GM18505 (cell line): Measurements from ENCODE around the gene UNC93A.
"Not testable (repeated sequence)": the region's sequence is repeated elsewhere in the genome, so short reads cannot be mapped to it uniquely, and the experiment has no call there.

ENCODE experiments used
- ATAC-seq: cut with Tn5 transposase; IDR thresholded peaks from one replicate; pipeline ENCODE4 v1.9.1; 2021; ENCODE audit not compliant: unreplicated experiment
- POLR2A ChIP-seq: IDR thresholded peaks from 4 replicates; pipeline ENCODE4 v1.6.1; 2011; ENCODE audit warnings: borderline replicate concordance; ENCODE audit not compliant: insufficient read depth, insufficient read length; ENCODE audit errors: extremely low read depth

UNC93A gene

DNA sequence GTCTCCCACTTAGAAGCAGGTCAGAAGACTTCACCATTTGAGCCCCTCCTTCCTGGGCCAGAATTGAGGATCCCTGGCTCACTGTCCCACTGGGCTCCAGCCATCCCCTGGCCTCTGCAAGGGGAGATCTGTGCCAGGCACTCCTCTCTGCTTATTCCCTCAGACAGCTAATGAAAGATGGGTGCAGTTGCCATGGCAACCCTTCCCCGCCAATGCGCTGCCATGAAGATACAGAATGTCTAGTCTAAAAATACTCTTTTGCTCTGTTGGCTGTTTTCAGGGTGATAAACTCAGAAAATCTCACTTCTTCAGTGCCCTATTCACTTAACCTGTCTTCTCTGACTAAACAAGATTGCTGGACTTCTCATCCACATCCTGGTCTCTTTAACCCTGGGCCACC, 20.2 kb downstream of the UNC93A start:
- ATAC-seq = no peak
- no peak for TF ChIP-seq POLR2A

DNA sequence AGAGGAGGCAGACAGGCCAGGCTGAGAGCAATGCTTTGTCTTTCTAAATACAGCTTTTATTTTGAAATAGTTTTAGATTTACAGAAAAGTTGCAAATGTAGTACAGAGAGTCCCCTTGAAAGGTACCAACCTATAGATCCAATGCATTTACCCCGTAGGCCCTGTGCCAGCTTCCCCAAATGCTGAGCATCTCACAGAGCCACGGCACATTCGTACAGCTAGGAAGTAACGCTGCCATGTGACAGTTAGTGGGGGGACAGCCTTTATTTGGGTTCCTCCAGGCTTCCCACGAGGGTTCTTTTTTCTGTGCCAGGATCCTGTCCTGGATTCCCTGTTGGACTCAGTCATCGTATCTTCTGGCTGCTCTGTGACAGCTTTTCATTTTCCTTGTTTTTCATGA, 20.6 kb downstream of the UNC93A start:
- not testable (repeated sequence) for ATAC-seq

DNA sequence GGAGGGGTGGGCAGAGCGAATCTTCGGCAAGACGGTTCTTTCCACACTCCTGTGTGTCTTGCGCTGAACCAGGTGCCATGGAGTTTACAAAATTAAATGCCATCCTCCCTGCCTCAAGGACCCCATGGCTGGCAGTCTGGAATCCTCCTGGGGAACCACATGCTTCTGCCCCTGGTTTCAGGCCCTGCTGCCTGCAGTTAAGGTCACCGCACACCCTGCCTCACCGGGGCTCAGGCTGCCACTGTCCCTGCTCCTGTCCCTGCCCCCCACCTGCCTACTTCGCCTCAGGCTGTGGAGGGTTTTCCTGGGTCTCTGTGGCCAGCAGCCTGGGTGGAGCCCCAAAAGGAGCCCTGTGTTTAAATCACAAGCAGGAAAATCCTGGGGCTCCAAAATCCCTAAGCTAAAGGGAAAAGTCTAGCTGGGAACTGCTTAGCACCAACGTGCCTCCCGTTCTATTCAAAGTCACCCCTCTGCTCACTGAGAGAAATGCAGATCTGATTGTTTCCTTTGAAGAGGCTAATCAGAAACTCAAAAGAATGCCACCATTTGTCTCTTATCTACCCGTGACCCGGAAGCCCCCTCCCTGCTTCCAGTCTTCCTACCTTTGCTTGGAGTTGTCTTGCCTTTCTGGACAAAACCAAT, 23.2 kb downstream of the UNC93A start:
- TF ChIP-seq POLR2A = no peak
- no peak for ATAC-seq

DNA sequence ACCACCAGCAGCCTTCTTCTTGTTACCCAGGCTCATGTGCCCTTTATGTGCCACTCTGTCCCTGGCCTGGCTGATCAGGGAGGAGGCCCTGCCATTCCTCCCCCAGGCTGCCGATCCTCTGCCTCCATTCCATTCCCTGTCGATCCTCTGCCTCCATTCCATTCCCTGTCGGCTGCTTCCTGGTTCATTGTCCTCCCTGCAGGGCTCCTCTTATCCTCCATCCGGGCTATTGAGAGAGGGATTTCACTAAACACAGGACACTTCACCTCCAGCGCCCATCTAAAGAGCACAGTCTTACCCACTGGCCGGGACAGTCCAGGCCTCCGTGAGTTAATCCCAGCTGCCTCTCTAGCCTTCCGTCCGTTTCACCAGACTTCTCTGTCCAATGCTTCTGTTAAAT, 26.1 kb downstream of the UNC93A start:
- no peak for TF ChIP-seq POLR2A
- no peak for ATAC-seq

DNA sequence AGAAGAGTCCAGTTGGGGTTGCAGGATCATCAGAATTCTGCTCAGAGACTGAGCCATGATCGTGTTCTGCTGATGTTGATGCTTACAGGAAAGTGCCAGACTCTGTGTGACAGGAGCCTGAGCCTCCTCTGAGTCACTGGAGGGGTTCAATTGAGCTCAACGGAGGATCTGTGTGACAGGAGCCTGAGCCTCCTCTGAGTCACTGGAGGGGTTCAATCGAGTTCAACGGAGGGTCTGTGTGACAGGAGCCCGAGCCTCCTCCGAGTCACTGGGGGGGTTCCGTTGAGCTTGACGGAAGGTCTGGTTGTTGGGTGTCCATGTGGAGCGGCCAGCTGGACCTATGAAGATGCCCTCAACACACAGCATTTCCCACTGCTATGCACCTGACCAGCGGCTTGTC, 27.2 kb downstream of the UNC93A start:
- not testable (repeated sequence) for ATAC-seq

DNA sequence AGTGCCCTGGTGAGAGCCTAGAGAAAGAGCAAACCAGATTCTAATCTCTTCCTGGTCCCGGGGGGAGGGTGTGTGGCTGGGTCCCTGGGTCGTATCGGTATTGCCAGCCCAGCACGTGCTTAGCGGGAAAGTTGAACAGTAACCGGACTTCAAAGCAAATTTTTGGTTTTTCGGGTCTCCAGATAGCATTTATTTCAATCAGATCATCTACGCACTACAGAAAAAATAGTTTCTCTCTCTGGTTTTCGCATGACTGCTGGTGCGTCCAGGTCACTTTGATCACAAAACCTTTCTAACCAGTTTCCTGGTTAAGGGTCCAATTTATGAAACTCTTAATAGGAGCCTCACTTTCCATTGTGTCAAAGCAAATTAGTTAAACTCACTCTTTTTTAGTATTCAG, 27.7 kb downstream of the UNC93A start:
- not testable (repeated sequence) for ATAC-seq

DNA sequence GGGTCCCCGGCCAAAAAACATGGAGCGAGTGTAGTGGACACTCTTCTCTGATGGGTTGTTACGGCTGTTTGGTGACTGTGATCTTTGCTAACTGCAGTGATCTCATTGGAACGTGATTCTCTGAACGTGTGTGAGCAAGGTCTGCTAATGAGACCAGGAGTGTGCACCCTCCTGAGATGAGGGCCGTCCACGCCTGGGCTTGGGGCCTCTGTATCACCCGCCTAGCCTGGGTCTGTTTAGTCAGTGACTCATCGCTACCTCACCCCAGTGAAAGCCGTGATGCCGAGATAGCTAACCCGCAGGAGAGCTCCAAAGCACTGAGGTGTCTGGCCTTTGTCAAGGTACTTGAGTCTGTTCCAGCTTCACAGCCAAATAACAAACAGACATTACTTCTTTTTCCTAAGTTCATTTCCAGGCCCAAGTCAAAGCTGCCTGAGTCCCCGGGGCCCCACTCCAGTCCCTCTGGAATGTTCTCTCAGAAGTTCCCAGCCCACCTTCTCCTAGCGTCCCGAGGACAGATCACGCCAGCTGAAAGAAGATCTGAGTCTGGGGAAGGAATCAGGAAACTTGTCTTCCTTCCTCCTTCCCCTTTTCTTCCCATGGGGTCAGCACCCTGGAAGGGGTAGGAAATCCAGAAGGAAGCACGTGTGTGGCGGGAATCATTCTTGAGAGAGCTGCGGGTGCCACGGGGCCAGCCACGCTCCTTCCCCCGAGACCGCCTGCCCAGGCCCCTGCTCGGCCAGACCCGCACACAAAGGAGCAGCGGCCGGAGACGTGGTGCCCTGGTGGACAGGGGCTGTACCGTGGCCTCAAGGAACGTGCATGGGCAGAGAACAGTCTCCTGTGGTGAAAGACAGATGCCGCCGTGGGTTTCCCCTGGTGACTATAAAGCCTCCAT, 29.0 kb downstream of the UNC93A start:
- not testable (repeated sequence) for ATAC-seq

DNA sequence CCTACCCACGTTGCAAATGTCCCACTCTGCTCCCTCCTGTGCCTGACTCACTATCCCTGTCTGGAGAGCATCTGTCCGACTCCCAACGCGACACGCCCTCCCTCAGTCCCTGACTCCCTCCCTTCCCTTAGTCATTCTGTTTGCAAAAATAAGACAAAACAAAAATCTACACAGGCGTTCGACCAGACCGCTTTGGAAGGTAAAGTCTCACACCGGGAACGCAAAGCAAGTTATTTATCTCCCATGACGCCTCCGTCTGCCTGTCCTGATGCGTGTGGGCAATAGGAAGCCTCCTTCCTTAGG, 29.6 kb downstream of the UNC93A start:
- not testable (repeated sequence) for ATAC-seq

DNA sequence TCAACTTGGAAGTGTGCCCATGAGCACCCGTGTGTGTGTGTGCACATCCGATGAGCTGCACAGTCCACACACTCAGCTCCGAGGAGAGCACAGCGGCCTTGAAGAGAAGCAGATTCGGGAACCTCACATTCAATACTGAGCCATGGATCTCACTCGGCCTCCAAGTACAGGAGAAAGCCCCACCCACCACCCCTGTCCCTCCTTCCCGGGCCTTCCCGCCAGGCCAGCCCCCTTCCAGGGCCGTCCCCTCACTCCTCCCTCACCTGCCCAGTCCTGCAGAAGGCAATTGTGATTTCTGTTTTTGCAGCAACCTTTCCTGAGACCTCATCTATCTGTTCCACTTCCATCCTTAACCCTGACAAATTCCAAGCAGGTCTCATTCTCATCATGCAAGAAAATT, 30.1 kb downstream of the UNC93A start:
- not testable (repeated sequence) for ATAC-seq

DNA sequence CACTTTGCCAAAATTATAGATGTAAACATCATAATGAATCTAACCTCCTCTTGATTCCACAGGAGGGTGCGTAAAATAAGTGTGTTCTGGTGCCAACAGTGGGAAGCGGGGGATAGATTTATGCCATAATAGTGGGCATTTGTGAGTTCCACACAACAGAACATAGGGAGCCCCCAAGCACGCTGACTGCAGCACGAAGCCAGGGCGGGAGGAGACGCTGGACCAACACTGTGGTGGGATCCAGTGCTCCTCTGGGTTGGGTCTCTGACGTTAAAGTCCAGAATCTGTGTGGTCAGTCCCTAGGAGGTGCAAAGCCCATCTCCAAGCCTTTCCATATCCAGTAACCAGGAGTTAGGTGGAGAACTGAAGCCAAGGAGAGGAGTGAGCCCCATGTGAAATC, 32.0 kb downstream of the UNC93A start:
- no peak for TF ChIP-seq POLR2A
- no peak for ATAC-seq

DNA sequence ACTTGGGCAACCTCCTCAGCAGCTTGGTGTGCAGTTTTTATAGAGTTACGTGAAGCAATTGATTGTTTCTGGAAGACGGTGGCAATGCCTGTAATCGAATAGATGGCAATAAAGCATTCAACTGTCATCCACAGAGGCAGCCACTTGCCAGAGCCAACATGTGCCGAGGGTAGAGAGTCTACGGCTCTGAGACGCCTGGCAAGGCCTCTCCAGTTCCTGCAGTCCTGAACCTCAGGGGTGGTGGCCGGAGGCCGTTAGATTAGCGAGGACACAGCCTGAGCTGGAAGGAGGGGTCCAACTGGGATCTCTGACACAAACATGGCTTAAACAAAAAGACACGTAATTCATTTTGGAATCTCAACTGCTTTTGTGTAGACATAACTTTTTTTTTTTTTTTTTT, 33.0 kb downstream of the UNC93A start:
- TF ChIP-seq POLR2A = no peak
- ATAC-seq = no peak

DNA sequence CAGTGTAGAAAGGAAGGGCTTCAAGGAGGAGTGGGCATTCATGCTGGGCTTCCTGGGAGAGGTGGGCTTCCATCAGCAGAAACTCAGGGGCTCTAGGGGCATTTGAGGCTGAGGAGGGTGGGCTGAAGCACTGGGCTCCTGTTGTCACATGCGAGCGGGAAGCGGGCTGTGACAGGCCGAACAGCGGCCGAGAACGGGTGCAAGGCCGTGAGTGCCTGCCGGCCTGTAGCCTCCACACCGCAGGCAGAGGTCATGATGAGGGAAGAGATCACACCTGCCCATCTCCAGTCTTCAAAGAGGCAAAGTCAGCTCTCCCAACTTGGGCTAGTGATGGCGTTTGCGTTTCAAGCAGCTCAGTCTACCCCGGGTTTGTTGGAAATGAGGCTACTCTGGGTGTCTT, 34.7 kb downstream of the UNC93A start:
- ATAC-seq = no peak
- no peak for TF ChIP-seq POLR2A

DNA sequence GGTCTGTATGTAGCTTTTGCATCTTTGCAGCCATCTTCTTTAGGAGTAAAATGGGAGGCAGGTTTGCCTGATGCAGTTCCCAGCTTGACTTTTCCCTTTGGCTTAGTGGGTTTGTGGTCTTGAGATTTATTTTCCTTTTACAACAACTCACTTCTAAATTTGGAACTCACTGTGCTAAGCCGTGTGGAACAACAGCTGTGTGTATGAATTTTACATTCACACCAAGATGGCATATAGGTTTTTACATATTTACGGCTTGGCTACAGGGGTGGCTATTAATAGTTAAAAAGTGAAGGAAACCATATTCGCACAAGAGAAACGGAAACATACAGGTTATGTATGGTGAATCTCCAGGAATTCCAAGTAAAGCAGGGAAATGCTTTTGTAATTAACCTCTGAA, 36.3 kb downstream of the UNC93A start:
- TF ChIP-seq POLR2A = no peak
- ATAC-seq = no peak

DNA sequence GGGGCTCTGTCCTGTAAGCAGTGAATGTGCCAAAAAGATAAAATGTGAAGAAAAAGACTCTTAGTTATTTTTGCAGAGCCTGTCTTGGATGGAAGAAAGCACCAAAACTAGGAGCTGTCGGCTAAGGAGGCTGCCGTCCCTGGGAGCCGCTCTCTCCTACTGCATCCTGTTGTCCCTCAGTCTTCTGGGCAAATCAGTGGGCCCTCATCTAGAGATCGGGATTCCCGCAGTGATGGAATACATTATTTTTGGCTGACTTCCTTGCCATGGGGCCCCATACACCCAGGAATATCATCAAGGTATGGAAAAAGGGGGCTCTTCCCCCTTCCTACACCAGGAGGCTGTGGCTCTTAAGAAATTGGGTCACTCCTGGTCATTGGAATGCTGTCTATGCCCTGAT, 37.0 kb downstream of the UNC93A start:
- ATAC-seq = no peak
- no peak for TF ChIP-seq POLR2A

DNA sequence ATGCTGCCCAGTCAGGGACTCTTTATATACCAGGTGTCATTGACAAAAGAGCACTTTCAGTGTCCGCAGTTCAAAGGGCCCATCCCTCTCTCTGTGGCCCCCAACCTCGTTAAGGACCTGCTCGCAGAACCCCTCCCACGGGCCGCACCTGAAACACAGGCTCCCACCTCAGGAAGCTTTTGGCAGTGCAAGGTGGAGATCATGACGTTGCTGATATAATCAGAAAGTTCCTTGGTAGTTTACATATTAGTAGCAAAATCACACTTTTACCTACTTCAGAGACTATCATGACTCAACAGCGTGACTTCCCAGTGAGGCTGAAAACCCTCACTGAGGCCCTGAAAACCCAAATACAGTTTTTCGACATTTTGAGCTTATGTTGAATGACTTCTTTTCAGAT, 37.9 kb downstream of the UNC93A start:
- no peak for TF ChIP-seq POLR2A
- no peak for ATAC-seq
